Lower leg skin (tissue), 4 donors: ENCODE data around the gene HSPA12B. TPM values are rescaled to one million over a fixed set of nuclear protein-coding genes. Genes with fewer than 3 reads are reported as not detected.

Source experiments
- DNase-seq, 2 donors: peaks; one replicate each; pipeline ENCODE4 v3.0.0-alpha.2; 2019; ENCODE audit warnings: low spot score in 2 of 2
- H3K4me3 ChIP-seq: fragments of 200-600 bp; sonication (generic); 2 replicates; pipeline ENCODE4 v1.5.1; 2017; ENCODE audit warnings: mild to moderate bottlenecking, low read depth; ENCODE audit not compliant: poor library complexity, severe bottlenecking
- POLR2A ChIP-seq, 2 donors: fragments of 450-650 bp; IDR thresholded peaks; one replicate each; pipeline ENCODE4 v1.6.1; 2016 to 2017; ENCODE audit warnings: antibody characterized with exemption in 2 of 2, mild to moderate bottlenecking in 1 of 2, moderate library complexity in 1 of 2
- WGBS, 2 donors: methylation state at CpG; one replicate each; pipeline ENCODE4 v1.1.5; 2018; 5-methylcytosine and 5-hydroxymethylcytosine counted together
- intact Hi-C: fragments of 100-400 bp; cut with DNase I; formaldehyde crosslinking; loops from one replicate; pipeline ENCODE4 v1.15.0; 2023; ENCODE audit warnings: low total_unique reads
- total RNA-seq, 4 donors: library from RNA; depleted of rRNA; stranded (reverse); fragments of >200 nt; gene quantifications; one replicate each; pipeline ENCODE4 v1.1.0, GENCODE V29; 2016
- TF ChIP-seq, protein P1 (sequence below), 3 donors: fragments of 450-650 bp; IDR thresholded peaks; one replicate each; pipeline ENCODE4 v1.5.1; 2016; ENCODE audit warnings: antibody characterized with exemption in 3 of 3, mild to moderate bottlenecking in 3 of 3, moderate library complexity in 2 of 3

The HSPA12B gene
- total RNA-seq, 4 donors from 2014 or later = 4.0 to 6.0 (median 5.7) TPM

DNA sequence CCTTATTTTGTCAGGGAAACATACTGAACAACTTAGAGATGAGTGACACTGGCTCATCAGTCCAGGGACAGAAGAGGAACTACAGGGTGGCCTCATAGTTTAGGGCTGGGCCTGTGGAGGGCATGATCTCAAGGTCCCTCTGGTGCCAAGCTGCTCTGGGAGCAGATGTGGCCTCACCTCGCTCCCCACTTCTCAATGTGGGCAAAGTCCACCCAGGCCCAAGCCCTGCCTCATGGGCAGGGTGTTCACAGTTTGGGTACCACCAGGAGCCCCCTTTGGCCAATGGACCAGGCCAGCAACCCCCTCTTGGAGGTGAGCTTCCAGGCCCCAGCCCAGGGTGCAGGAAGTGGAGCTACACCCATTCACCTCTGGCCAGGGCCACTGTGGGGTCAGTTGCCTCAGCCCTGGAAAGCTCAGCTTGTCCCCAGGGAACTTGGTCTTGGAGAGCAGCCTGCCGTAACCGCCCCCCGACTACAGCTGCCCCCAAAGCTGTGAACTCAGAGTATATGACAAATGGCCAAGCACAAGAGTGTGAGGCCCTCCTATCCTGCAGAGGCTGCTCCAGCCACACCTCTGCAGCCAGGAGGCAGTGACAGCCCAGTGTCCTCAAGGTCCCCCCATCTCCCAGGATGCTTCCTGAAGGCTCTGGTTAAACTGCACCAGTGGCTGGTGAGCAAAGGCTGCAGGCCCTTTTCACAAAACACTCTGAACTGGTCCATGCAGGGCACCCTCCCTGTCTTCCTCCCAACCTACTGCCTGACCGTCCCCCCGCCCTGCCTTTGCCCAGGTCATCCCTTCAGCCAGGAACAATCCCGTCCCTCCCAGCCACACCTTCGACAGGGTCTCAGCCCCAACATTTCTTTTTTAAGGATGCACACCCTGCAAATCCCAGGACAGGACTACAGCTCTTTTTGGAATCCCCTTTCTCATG is 31.5 kb downstream of the HSPA12B start:
- TF ChIP-seq, protein P1, sequence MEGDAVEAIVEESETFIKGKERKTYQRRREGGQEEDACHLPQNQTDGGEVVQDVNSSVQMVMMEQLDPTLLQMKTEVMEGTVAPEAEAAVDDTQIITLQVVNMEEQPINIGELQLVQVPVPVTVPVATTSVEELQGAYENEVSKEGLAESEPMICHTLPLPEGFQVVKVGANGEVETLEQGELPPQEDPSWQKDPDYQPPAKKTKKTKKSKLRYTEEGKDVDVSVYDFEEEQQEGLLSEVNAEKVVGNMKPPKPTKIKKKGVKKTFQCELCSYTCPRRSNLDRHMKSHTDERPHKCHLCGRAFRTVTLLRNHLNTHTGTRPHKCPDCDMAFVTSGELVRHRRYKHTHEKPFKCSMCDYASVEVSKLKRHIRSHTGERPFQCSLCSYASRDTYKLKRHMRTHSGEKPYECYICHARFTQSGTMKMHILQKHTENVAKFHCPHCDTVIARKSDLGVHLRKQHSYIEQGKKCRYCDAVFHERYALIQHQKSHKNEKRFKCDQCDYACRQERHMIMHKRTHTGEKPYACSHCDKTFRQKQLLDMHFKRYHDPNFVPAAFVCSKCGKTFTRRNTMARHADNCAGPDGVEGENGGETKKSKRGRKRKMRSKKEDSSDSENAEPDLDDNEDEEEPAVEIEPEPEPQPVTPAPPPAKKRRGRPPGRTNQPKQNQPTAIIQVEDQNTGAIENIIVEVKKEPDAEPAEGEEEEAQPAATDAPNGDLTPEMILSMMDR (IDR thresholded peaks at IDR 0.05) = no peak
- TF ChIP-seq POLR2A (IDR thresholded peaks at IDR 0.05) = no peak
- WGBS, 2 donors = 88% methylated on average over 5 to 8 of the region's 8 CpGs
- intact Hi-C loops = no loop called here
- H3K4me3 ChIP-seq = no peak overlapping the region
- DNase-seq = no peak

DNA sequence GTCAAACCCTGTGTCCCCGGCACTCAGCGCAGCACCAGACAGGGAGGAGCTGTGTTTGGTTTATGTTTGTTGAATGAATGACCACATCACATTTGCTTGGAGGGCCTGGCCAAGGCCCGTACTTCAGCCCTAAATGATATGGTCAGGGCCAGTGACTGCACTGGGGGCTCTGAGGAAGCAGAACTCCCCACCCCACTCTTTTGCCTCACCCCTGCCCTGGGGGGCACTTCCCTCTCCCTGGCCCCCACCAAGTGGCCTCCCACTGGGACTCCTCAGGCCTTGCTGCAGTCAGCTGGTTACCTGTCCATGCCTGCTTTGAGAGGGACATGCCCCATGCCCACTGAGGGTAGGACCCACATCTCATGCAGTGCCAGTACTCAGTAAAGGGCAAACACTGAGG is 32.2 kb downstream of the HSPA12B start:
- no peak overlapping the region for H3K4me3 ChIP-seq
- 87 to 100% methylated on average over 3 of the region's 3 CpGs for WGBS, 2 donors
- intact Hi-C loops = no loop called here
- no peak for TF ChIP-seq POLR2A (IDR thresholded peaks at IDR 0.05)
- TF ChIP-seq, protein P1 (IDR thresholded peaks at IDR 0.05) = no peak
- DNase-seq = no peak

DNA sequence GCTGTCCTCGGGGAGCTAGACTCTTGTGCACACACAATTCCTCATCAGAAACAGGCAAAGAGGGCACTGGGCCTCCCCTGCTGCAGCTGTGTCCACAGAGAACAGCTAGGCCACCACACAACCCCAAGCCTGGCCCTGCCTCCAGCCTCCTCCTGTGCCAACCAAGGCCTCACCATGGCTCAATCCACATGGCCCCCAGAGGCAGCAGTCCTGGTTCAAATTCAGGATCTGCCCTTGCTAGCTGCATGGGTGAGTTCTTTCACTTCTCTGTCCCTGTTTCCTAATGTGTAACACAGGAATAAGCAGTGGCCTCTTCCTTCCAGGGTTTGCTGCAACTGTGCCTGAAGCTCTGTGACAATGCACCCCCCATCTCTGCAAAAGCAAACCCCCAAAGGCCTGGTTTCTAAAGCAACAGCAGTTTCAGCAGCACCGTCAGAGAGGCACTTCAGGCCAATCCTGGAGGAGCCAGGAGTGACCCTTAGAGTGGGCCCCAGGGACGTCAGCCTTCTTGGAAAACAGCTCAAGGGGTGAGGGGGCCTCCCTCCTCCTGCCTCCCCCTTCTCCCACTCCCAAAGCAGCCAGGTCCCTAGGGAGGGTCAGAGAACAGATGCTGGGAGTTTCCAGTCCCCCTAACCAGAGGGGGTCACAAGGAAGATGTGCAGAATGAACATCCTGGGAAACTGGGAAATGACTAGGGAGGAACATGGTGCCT is 32.8 kb downstream of the HSPA12B start:
- no peak for DNase-seq
- WGBS, 2 donors = 73 to 86% methylated on average over 3 of the region's 3 CpGs
- no peak overlapping the region for H3K4me3 ChIP-seq
- TF ChIP-seq, protein P1 (IDR thresholded peaks at IDR 0.05) = no peak
- no peak for TF ChIP-seq POLR2A (IDR thresholded peaks at IDR 0.05)
- intact Hi-C loops = no loop called here

DNA sequence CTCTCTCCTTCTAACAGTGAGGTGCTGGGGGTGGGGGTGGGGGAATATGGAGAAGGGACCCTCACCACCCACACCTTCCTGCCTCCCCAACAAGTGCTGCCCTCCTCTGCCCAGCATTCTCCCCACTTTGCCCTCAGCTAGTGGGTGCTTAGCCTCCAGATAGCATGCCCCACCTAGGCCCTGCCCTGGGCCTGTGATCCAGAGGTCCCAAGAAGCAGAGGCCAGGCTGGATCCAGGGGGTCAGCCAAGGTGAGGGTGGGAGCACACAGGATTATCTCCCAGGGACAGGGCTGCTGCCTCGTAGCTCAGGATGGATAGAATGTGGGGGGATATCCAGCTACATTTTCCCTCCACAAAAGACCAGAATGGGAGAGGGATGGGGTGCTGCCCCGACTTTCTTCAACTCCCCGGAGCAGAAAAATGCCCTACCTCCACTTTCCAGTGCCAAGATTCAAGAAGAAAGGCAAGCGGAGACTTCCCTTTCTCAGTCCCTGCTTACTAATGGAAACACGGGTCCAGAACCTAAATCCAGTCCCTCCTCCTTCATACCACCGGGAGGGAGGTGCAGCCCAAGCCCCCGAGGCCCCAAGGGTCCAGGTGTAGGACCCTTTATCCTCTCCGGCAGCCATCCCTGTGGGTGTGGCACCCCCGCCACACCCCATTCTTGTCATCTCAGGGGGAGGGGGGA is 34.1 kb downstream of the HSPA12B start:
- intact Hi-C loops = no loop called here
- no peak for DNase-seq
- no peak for TF ChIP-seq POLR2A (IDR thresholded peaks at IDR 0.05)
- TF ChIP-seq, protein P1 (IDR thresholded peaks at IDR 0.05) = no peak
- WGBS, 2 donors = 16 to 25% methylated on average over 9 of the region's 9 CpGs
- peak overlapping the region; percentile 70 for H3K4me3 ChIP-seq

DNA sequence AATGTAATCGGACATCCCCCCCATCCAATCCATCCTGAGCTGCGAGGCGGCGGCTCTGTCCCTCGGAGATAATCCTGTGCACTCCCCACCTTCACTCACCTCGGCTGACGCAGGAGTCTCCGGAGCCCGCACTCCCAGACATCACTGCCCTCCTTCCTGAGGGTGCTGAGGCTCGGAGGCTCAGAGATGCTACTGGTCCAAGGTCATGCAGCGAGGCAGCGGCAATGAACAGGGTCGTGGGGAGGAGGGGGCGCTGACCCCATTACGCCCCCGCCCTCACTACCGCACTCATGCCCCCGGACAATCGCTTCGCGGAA is 34.6 kb downstream of the HSPA12B start:
- intact Hi-C loops = no loop called here
- TF ChIP-seq, protein P1 (IDR thresholded peaks at IDR 0.05) = no peak
- no peak for TF ChIP-seq POLR2A (IDR thresholded peaks at IDR 0.05)
- WGBS, 2 donors = 0 to 2% methylated on average over 17 to 20 of the region's 21 CpGs
- peak overlapping the region; percentile 70 for H3K4me3 ChIP-seq
- peak in 1 of 2 donors; percentile 90 for DNase-seq
